ENCODE measurements around the gene MUC22.

GRCh38 chr6:30979690-30980089, 30.6 kb upstream of the MUC22 start:
- TF ChIP-seq CTCF (IDR thresholded peaks at IDR 0.05), result no peak
- no peak for TF ChIP-seq POLR2A (IDR thresholded peaks at IDR 0.05)
